ENCODE data around the gene MTARC1. TPM values are rescaled to one million over a fixed set of nuclear protein-coding genes. Genes with fewer than 3 reads are reported as not detected.

Gene MTARC1
- total RNA-seq, 2 experiments from 2014 or later: not detected

DNA sequence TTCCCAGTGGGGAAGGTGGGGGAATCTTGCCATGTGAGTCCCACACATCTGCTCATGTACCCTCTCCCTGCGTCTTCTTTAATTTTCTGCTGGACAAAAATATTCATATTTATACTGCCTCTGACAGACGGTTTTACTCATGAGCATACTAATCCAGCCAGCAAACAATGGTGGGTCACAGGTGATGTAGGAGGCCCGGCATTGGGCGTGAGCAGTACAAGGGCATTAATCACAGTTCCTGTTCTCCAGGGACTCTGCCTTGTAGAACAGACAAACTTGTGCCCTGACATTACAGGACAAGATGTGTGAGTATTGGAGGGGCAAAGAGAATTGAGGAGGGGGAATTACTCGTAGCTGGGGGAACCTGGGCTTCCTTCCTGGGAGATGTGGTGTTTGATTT is 25.0 kb downstream of the MTARC1 start:
- Histone ChIP-seq H3K36me3 (ENCODE audit: insufficient read depth, low read length) (no peaks in the 10 kb centered on the region), H3K4me3 (ENCODE audit: low read depth, low read length, poor library complexity, severe bottlenecking) (no peak overlapping the region), H2AFZ (ENCODE audit: low read length) (no peak overlapping the region), H3K4me2 (ENCODE audit: low read length) (no peak overlapping the region), H3K9me2 (ENCODE audit: insufficient read depth, low read length) (no peaks in the 10 kb centered on the region), H3K27ac (ENCODE audit: low read depth, low read length, poor library complexity, severe bottlenecking) (no peak overlapping the region), H4K20me1 (ENCODE audit: insufficient read depth, low read length) (no peaks in the 10 kb centered on the region), H3K79me2 (ENCODE audit: insufficient read depth, low read depth, low read length) (no peaks in the 10 kb centered on the region), H3K9me3 (ENCODE audit: low read length) (no peaks in the 10 kb centered on the region), H3K4me1 (ENCODE audit: insufficient read depth, low read length, poor library complexity, severe bottlenecking) (no peaks in the 10 kb centered on the region)
- intact Hi-C loops (cut with micrococcal nuclease; ENCODE audit: unreplicated experiment): loop anchor here (2.0 kb wide), 1 partner anchor 391 kb away; no protein-coding TSS in a partner anchor
- POLR2A ChIA-PET: interaction anchor here (1.1 kb wide), 1 partner anchor 485 kb away, joined by 3 read pairs; no protein-coding TSS in a partner anchor
- no TSS peak for BruUV-seq (replicated peaks)
- no peak for TF ChIP-seq EZH2phosphoT487 (IDR thresholded peaks at IDR 0.05; ENCODE audit: borderline replicate concordance, low read depth, low read length)
- TF ChIP-seq, protein P1, sequence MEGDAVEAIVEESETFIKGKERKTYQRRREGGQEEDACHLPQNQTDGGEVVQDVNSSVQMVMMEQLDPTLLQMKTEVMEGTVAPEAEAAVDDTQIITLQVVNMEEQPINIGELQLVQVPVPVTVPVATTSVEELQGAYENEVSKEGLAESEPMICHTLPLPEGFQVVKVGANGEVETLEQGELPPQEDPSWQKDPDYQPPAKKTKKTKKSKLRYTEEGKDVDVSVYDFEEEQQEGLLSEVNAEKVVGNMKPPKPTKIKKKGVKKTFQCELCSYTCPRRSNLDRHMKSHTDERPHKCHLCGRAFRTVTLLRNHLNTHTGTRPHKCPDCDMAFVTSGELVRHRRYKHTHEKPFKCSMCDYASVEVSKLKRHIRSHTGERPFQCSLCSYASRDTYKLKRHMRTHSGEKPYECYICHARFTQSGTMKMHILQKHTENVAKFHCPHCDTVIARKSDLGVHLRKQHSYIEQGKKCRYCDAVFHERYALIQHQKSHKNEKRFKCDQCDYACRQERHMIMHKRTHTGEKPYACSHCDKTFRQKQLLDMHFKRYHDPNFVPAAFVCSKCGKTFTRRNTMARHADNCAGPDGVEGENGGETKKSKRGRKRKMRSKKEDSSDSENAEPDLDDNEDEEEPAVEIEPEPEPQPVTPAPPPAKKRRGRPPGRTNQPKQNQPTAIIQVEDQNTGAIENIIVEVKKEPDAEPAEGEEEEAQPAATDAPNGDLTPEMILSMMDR (conservative IDR thresholded peaks at IDR 0.05; ENCODE audit: low read length): no peak
- CTCF ChIA-PET (ENCODE audit: unreplicated experiment): no interaction called here
- DNase-seq (ENCODE audit: low spot score): no peak

DNA sequence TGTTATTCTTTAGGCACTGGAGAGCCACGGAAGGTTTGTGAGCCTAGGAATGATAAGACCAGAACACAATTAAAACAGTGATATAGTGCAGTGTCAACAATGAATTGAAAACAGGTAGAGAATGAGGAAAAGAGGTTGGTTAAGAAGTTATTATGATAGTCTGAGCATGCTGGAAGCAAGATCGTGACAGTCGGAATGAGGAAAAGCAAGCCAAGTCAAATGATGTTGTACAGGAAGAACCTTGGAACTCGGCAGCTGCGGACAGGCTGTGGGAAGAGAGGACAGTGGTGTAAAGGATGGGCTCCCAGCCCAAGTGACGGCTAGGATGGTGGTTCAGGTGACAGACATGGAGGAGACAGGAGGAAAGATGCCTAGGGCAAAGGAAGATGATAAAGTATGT is 25.6 kb downstream of the MTARC1 start:
- no peak overlapping the region for H3K4me2 ChIP-seq (ENCODE audit: low read length)
- no peaks in the 10 kb centered on the region for H3K79me2 ChIP-seq (ENCODE audit: insufficient read depth, low read depth, low read length)
- intact Hi-C loops (cut with micrococcal nuclease; ENCODE audit: unreplicated experiment): no loop called here
- ChIA-PET POLR2A (no interaction called here), CTCF (ENCODE audit: unreplicated experiment) (no interaction called here)
- no peaks in the 10 kb centered on the region for H4K20me1 ChIP-seq (ENCODE audit: insufficient read depth, low read length)
- H3K9me3 ChIP-seq (ENCODE audit: low read length): no peaks in the 10 kb centered on the region
- DNase-seq (ENCODE audit: low spot score): no peak
- H3K36me3 ChIP-seq (ENCODE audit: insufficient read depth, low read length): no peaks in the 10 kb centered on the region
- H2AFZ ChIP-seq (ENCODE audit: low read length): no peak overlapping the region
- TF ChIP-seq, protein P1 (conservative IDR thresholded peaks at IDR 0.05; ENCODE audit: low read length): no peak
- no peak for TF ChIP-seq EZH2phosphoT487 (IDR thresholded peaks at IDR 0.05; ENCODE audit: borderline replicate concordance, low read depth, low read length)
- no TSS peak for BruUV-seq (replicated peaks)
- no peak overlapping the region for H3K27ac ChIP-seq (ENCODE audit: low read depth, low read length, poor library complexity, severe bottlenecking)
- no peaks in the 10 kb centered on the region for H3K4me1 ChIP-seq (ENCODE audit: insufficient read depth, low read length, poor library complexity, severe bottlenecking)
- H3K9me2 ChIP-seq (ENCODE audit: insufficient read depth, low read length): no peaks in the 10 kb centered on the region
- H3K4me3 ChIP-seq (ENCODE audit: low read depth, low read length, poor library complexity, severe bottlenecking): no peak overlapping the region

DNA sequence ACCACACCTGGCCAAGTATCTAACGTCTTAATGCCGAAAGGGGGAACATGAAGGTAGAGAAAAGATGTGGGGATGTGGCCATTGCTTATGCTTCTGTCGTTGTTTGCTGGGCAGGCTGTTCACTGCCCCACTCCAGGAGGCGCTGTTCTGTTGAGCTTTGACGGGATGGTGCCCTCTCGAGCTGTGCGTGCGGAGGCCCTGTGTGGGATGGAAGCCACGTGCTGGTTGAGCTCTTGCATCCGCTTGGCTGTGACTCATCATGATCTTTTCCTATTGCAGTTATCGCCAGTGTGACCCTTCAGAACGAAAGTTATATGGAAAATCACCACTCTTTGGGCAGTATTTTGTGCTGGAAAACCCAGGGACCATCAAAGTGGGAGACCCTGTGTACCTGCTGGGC is 26.3 kb downstream of the MTARC1 start:
- Histone ChIP-seq H3K36me3 (ENCODE audit: insufficient read depth, low read length) (no peaks in the 10 kb centered on the region), H3K4me1 (ENCODE audit: insufficient read depth, low read length, poor library complexity, severe bottlenecking) (no peaks in the 10 kb centered on the region), H3K27ac (ENCODE audit: low read depth, low read length, poor library complexity, severe bottlenecking) (no peak overlapping the region), H3K4me3 (ENCODE audit: low read depth, low read length, poor library complexity, severe bottlenecking) (no peak overlapping the region), H3K9me2 (ENCODE audit: insufficient read depth, low read length) (no peaks in the 10 kb centered on the region), H3K79me2 (ENCODE audit: insufficient read depth, low read depth, low read length) (no peaks in the 10 kb centered on the region), H3K9me3 (ENCODE audit: low read length) (no peaks in the 10 kb centered on the region), H3K4me2 (ENCODE audit: low read length) (no peak overlapping the region), H4K20me1 (ENCODE audit: insufficient read depth, low read length) (no peaks in the 10 kb centered on the region), H2AFZ (ENCODE audit: low read length) (no peak overlapping the region)
- DNase-seq (ENCODE audit: low spot score): no peak
- no peak for TF ChIP-seq EZH2phosphoT487 (IDR thresholded peaks at IDR 0.05; ENCODE audit: borderline replicate concordance, low read depth, low read length)
- TF ChIP-seq, protein P1 (conservative IDR thresholded peaks at IDR 0.05; ENCODE audit: low read length): no peak
- ChIA-PET CTCF (ENCODE audit: unreplicated experiment) (interaction anchor here (0.6 kb wide), 1 partner anchor 451 kb away, joined by 4 read pairs; no protein-coding TSS in a partner anchor), POLR2A (no interaction called here)
- intact Hi-C loops (cut with micrococcal nuclease; ENCODE audit: unreplicated experiment): no loop called here
- BruUV-seq (replicated peaks): no TSS peak
